HT1080 (cell line): ENCODE measurements around the gene TRIM66. TPM values are rescaled to one million over a fixed set of nuclear protein-coding genes. Genes with fewer than 3 reads are reported as not detected.
"Not testable (repeated sequence)": the region's sequence is repeated elsewhere in the genome, so short reads cannot be mapped to it uniquely, and the experiment has no call there.

ENCODE experiments used
- DNase-seq: peaks from one replicate; pipeline ENCODE4 v3.0.0-alpha.2; 2015; ENCODE audit warnings: low read depth
- total RNA-seq: library from RNA; depleted of rRNA; stranded (reverse); fragments of >200 nt; shearing (Covaris generic); gene quantifications from 2 replicates; pipeline ENCODE4 v1.2.3, GENCODE V29; 2014

TRIM66 gene
- total RNA-seq, 1 experiment from 2014 or later: 6.7 TPM

- DNase-seq: no peak
These were observed 9.1 kb upstream of the TRIM66 start for GRCh38 chr11:8691601-8692000.

GRCh38 chr11:8690374-8691342 is 8.2 kb upstream of the TRIM66 start:
- no peak for DNase-seq

- no peak for DNase-seq
These were observed 7.3 kb upstream of the TRIM66 start for GRCh38 chr11:8689726-8690255.

GRCh38 chr11:8688414-8689362 is 6.2 kb upstream of the TRIM66 start:
- peak; percentile 99 for DNase-seq

- no peak for DNase-seq
These were observed 3.9 kb upstream of the TRIM66 start for GRCh38 chr11:8686325-8686724.

- no peak for DNase-seq
These were observed 3.4 kb upstream of the TRIM66 start for GRCh38 chr11:8685820-8686219.

- no peak for DNase-seq
These were observed 2.8 kb upstream of the TRIM66 start for GRCh38 chr11:8685306-8685705.

GRCh38 chr11:8684600-8685290 is 2.3 kb upstream of the TRIM66 start:
- DNase-seq: no peak

- no peak for DNase-seq
These were observed 796 bp upstream of the TRIM66 start for GRCh38 chr11:8683115-8683807.

- peak; percentile 20 for DNase-seq
These were observed 595 bp downstream of the TRIM66 start for GRCh38 chr11:8681837-8682302.

- no peak for DNase-seq
These were observed 3.5 kb downstream of the TRIM66 start for GRCh38 chr11:8679006-8679405.

- no peak for DNase-seq
These were observed 6.0 kb downstream of the TRIM66 start for GRCh38 chr11:8676458-8676857.

GRCh38 chr11:8674859-8675258 is 7.6 kb downstream of the TRIM66 start:
- no peak for DNase-seq

- no peak for DNase-seq
These were observed 10.1 kb downstream of the TRIM66 start for GRCh38 chr11:8672346-8672745.

GRCh38 chr11:8671651-8672062 is 10.8 kb downstream of the TRIM66 start:
- no peak for DNase-seq

- peak; percentile 97 for DNase-seq
These were observed 11.3 kb downstream of the TRIM66 start for GRCh38 chr11:8671193-8671612.

GRCh38 chr11:8670081-8670480 is 12.4 kb downstream of the TRIM66 start:
- DNase-seq: not testable (repeated sequence)

GRCh38 chr11:8665222-8665621 is 17.2 kb downstream of the TRIM66 start:
- DNase-seq: no peak

GRCh38 chr11:8661001-8661795 is 21.3 kb downstream of the TRIM66 start:
- no peak for DNase-seq
